HUES64 (cell line): ENCODE data around the gene FOXO3.

Experiments used
- H3K27ac ChIP-seq: 2 replicates; pipeline ENCODE4 v1.7.0; 2013; ENCODE audit warnings: low read depth, low read length, inconsistent platforms
- H3K27me3 ChIP-seq: 2 replicates; pipeline ENCODE4 v1.6.1; 2013; ENCODE audit warnings: mild to moderate bottlenecking, low read length; ENCODE audit not compliant: insufficient read depth
- H3K36me3 ChIP-seq: 2 replicates; pipeline ENCODE4 v1.6.1; 2013; ENCODE audit warnings: mild to moderate bottlenecking, low read length; ENCODE audit not compliant: insufficient read depth
- H3K4me1 ChIP-seq: 2 replicates; pipeline ENCODE4 v1.6.1; 2013; ENCODE audit warnings: mild to moderate bottlenecking, low read length, moderate library complexity; ENCODE audit not compliant: insufficient read depth
- H3K4me3 ChIP-seq: 2 replicates; pipeline ENCODE4 v1.5.1; 2013; ENCODE audit warnings: mild to moderate bottlenecking, low read length, moderate library complexity
- H3K9ac ChIP-seq: 2 replicates; pipeline ENCODE4 v1.6.1; 2013; ENCODE audit warnings: mild to moderate bottlenecking, low read depth, low read length
- H3K9me3 ChIP-seq: 2 replicates; pipeline ENCODE4 v1.6.1; 2013; ENCODE audit warnings: low read depth, low read length; ENCODE audit not compliant: insufficient read depth
- WGBS: fragments of 150-250, 120-280 bp; methylation state at CpG from one replicate; pipeline ENCODE4 v1.1.7; 2013; ENCODE audit warnings: missing lambda C conversion rate; 5-methylcytosine and 5-hydroxymethylcytosine counted together

Gene FOXO3

GRCh38 chr6:108638993-108639392 lies 78.3 kb downstream of the FOXO3 start:
- no peaks in the 10 kb centered on the region for H3K9me3 ChIP-seq
- no peaks in the 10 kb centered on the region for H3K36me3 ChIP-seq
- no peak overlapping the region for H3K9ac ChIP-seq
- 45% methylated on average over 2 of the region's 2 CpGs for WGBS
- H3K27ac ChIP-seq: no peak overlapping the region
- H3K27me3 ChIP-seq: no peaks in the 10 kb centered on the region
- no peak overlapping the region for H3K4me3 ChIP-seq
- H3K4me1 ChIP-seq: peaks cover 18% of the 10 kb centered on the region

- Histone ChIP-seq H3K36me3 (no peaks in the 10 kb centered on the region), H3K27ac (no peak overlapping the region), H3K9me3 (no peaks in the 10 kb centered on the region), H3K9ac (no peak overlapping the region), H3K27me3 (no peaks in the 10 kb centered on the region), H3K4me3 (no peak overlapping the region), H3K4me1 (peaks cover 18% of the 10 kb centered on the region)
- WGBS: 97% methylated on average over 2 of the region's 2 CpGs
Measured at GRCh38 chr6:108640104-108640503, 79.4 kb downstream of the FOXO3 start.

- WGBS: 75% methylated on average over 1 of the region's 1 CpG
- H3K36me3 ChIP-seq: no peaks in the 10 kb centered on the region
- no peaks in the 10 kb centered on the region for H3K27me3 ChIP-seq
- no peak overlapping the region for H3K4me3 ChIP-seq
- no peaks in the 10 kb centered on the region for H3K9me3 ChIP-seq
- H3K4me1 ChIP-seq: peaks cover 18% of the 10 kb centered on the region
- no peak overlapping the region for H3K9ac ChIP-seq
- no peak overlapping the region for H3K27ac ChIP-seq
Measured at GRCh38 chr6:108643184-108643583, 82.5 kb downstream of the FOXO3 start.

GRCh38 chr6:108644252-108644651 lies 83.5 kb downstream of the FOXO3 start:
- no peak overlapping the region for H3K27ac ChIP-seq
- H3K9ac ChIP-seq: no peak overlapping the region
- H3K27me3 ChIP-seq: no peaks in the 10 kb centered on the region
- WGBS: 98% methylated on average over 4 of the region's 4 CpGs
- H3K4me3 ChIP-seq: no peak overlapping the region
- peaks cover 10% of the 10 kb centered on the region for H3K4me1 ChIP-seq
- H3K36me3 ChIP-seq: no peaks in the 10 kb centered on the region
- no peaks in the 10 kb centered on the region for H3K9me3 ChIP-seq

GRCh38 chr6:108648191-108648590 lies 87.5 kb downstream of the FOXO3 start:
- Histone ChIP-seq H3K36me3 (no peaks in the 10 kb centered on the region), H3K9me3 (no peaks in the 10 kb centered on the region), H3K27me3 (no peaks in the 10 kb centered on the region), H3K4me3 (no peak overlapping the region), H3K4me1 (peaks cover 15% of the 10 kb centered on the region), H3K27ac (no peak overlapping the region), H3K9ac (no peak overlapping the region)
- 88% methylated on average over 2 of the region's 3 CpGs for WGBS

GRCh38 chr6:108650325-108650724 lies 89.6 kb downstream of the FOXO3 start:
- H3K9ac ChIP-seq: no peak overlapping the region
- H3K9me3 ChIP-seq: no peaks in the 10 kb centered on the region
- no peak overlapping the region for H3K27ac ChIP-seq
- peaks cover 22% of the 10 kb centered on the region for H3K4me1 ChIP-seq
- no peaks in the 10 kb centered on the region for H3K27me3 ChIP-seq
- WGBS: 60% methylated on average over 1 of the region's 1 CpG
- H3K36me3 ChIP-seq: no peaks in the 10 kb centered on the region
- H3K4me3 ChIP-seq: no peak overlapping the region

- Histone ChIP-seq H3K9me3 (no peaks in the 10 kb centered on the region), H3K4me3 (no peak overlapping the region), H3K36me3 (no peaks in the 10 kb centered on the region), H3K27me3 (no peaks in the 10 kb centered on the region), H3K9ac (no peak overlapping the region), H3K27ac (no peak overlapping the region), H3K4me1 (peaks cover 26% of the 10 kb centered on the region)
- 82% methylated on average over 3 of the region's 5 CpGs for WGBS
Measured at GRCh38 chr6:108650781-108651180, 90.1 kb downstream of the FOXO3 start.

- no peaks in the 10 kb centered on the region for H3K9me3 ChIP-seq
- no peaks in the 10 kb centered on the region for H3K27me3 ChIP-seq
- H3K4me1 ChIP-seq: peaks cover 27% of the 10 kb centered on the region
- H3K27ac ChIP-seq: no peak overlapping the region
- H3K9ac ChIP-seq: no peak overlapping the region
- no peak overlapping the region for H3K4me3 ChIP-seq
- no peaks in the 10 kb centered on the region for H3K36me3 ChIP-seq
- WGBS: 90% methylated on average over 9 of the region's 9 CpGs
Measured at GRCh38 chr6:108651340-108652227, 90.9 kb downstream of the FOXO3 start.

GRCh38 chr6:108652375-108652774 lies 91.7 kb downstream of the FOXO3 start:
- no peaks in the 10 kb centered on the region for H3K27me3 ChIP-seq
- H3K4me1 ChIP-seq: peaks cover 27% of the 10 kb centered on the region
- H3K27ac ChIP-seq: no peak overlapping the region

GRCh38 chr6:108653949-108654348 lies 93.2 kb downstream of the FOXO3 start:
- Histone ChIP-seq H3K9ac (no peak overlapping the region), H3K27ac (no peak overlapping the region), H3K27me3 (no peaks in the 10 kb centered on the region), H3K36me3 (no peaks in the 10 kb centered on the region), H3K4me1 (peaks cover 27% of the 10 kb centered on the region), H3K9me3 (no peaks in the 10 kb centered on the region), H3K4me3 (no peak overlapping the region)
- WGBS: 87% methylated on average over 3 of the region's 3 CpGs

More at GRCh38 chr6:108652375-108652774, 91.7 kb downstream of the FOXO3 start:
- Histone ChIP-seq H3K4me3 (no peak overlapping the region), H3K36me3 (no peaks in the 10 kb centered on the region), H3K9ac (no peak overlapping the region), H3K9me3 (no peaks in the 10 kb centered on the region)

GRCh38 chr6:108654465-108655106 lies 93.9 kb downstream of the FOXO3 start:
- H3K27ac ChIP-seq: no peak overlapping the region
- H3K9ac ChIP-seq: no peak overlapping the region
- H3K27me3 ChIP-seq: no peaks in the 10 kb centered on the region
- no peaks in the 10 kb centered on the region for H3K36me3 ChIP-seq
- H3K9me3 ChIP-seq: no peaks in the 10 kb centered on the region
- H3K4me1 ChIP-seq: peaks cover 25% of the 10 kb centered on the region
- 87% methylated on average over 4 of the region's 5 CpGs for WGBS
- H3K4me3 ChIP-seq: no peak overlapping the region
